Mesenchymal stem cell (in vitro differentiated cells and primary cell): ENCODE data around the gene KCNN2.

Source experiments
- DNase-seq: peaks from one replicate; pipeline ENCODE4 v3.0.0-alpha.2; 2013
- H2AFZ ChIP-seq: one replicate; pipeline ENCODE4 v1.6.1; 2013; ENCODE audit warnings: low read depth, mild to moderate bottlenecking, control low read depth, inconsistent platforms, low read length, moderate library complexity
- H2AK5ac ChIP-seq: 2 replicates; pipeline ENCODE4 v1.6.1; 2013; ENCODE audit warnings: low read length, moderate library complexity, mild to moderate bottlenecking, inconsistent platforms; ENCODE audit not compliant: severe bottlenecking
- H2BK120ac ChIP-seq: one replicate; pipeline ENCODE4 v1.6.1; 2013; ENCODE audit warnings: low read depth, mild to moderate bottlenecking, inconsistent platforms, low read length, moderate library complexity
- H2BK12ac ChIP-seq, 2 experiments: one replicate each; pipeline ENCODE4 v1.6.1; 2013; ENCODE audit warnings: inconsistent platforms in 2 of 2, low read length in 2 of 2, mild to moderate bottlenecking in 2 of 2, moderate library complexity in 2 of 2, control low read depth in 1 of 2
- H2BK15ac ChIP-seq: one replicate; pipeline ENCODE4 v1.6.1; 2013; ENCODE audit warnings: mild to moderate bottlenecking, low read depth, inconsistent platforms; ENCODE audit not compliant: poor library complexity, severe bottlenecking
- H2BK5ac ChIP-seq: 2 replicates; pipeline ENCODE4 v1.6.1; 2013; ENCODE audit warnings: low read depth, mild to moderate bottlenecking, low read length, control low read depth, inconsistent platforms; ENCODE audit not compliant: poor library complexity, severe bottlenecking
- H3K14ac ChIP-seq, 2 experiments: one replicate each; pipeline ENCODE4 v1.6.1; 2013; ENCODE audit warnings: inconsistent platforms in 2 of 2, low read length in 2 of 2, control low read depth in 1 of 2, mild to moderate bottlenecking in 1 of 2, moderate library complexity in 1 of 2
- H3K18ac ChIP-seq, 2 experiments: one replicate each; pipeline ENCODE4 v1.6.1; 2013; ENCODE audit warnings: inconsistent platforms in 2 of 2, low read length in 2 of 2, control low read depth in 1 of 2, low read depth in 1 of 2, mild to moderate bottlenecking in 1 of 2
- H3K23ac ChIP-seq, 2 experiments: one replicate each; pipeline ENCODE4 v1.6.1; 2013; ENCODE audit warnings: inconsistent platforms in 2 of 2, low read length in 2 of 2, mild to moderate bottlenecking in 2 of 2, moderate library complexity in 2 of 2, control low read depth in 1 of 2
- H3K27ac ChIP-seq: 2 replicates; pipeline ENCODE4 v1.5.1; 2013; ENCODE audit warnings: mild to moderate bottlenecking, moderate library complexity, low read length, control low read depth, inconsistent platforms; ENCODE audit not compliant: poor library complexity, severe bottlenecking
- H3K27me3 ChIP-seq, 2 experiments: 2 replicates each; pipeline versions ENCODE4 v1.6.1 to v1.7.0; 2013; ENCODE audit warnings: low read length in 2 of 2, mild to moderate bottlenecking in 2 of 2, moderate library complexity in 2 of 2, control low read depth in 1 of 2, inconsistent platforms in 1 of 2; ENCODE audit not compliant: control insufficient read depth in 1 of 2, insufficient read depth in 1 of 2
- H3K36me3 ChIP-seq, 2 experiments: 2 replicates each; pipeline versions ENCODE4 v1.6.1 to v1.7.0; 2013; ENCODE audit warnings: low read length in 2 of 2, control low read depth in 1 of 2, inconsistent platforms in 1 of 2, low read depth in 1 of 2, mild to moderate bottlenecking in 1 of 2; ENCODE audit not compliant: insufficient read depth in 2 of 2, control insufficient read depth in 1 of 2
- H3K4ac ChIP-seq, 2 experiments: one replicate each; pipeline ENCODE4 v1.6.1; 2013; ENCODE audit warnings: inconsistent platforms in 2 of 2, low read length in 2 of 2, mild to moderate bottlenecking in 2 of 2, moderate library complexity in 2 of 2, control low read depth in 1 of 2, low read depth in 1 of 2
- H3K4me1 ChIP-seq: 2 replicates; pipeline ENCODE4 v1.6.1; 2013; ENCODE audit warnings: low read depth, low read length, control low read depth; ENCODE audit not compliant: control insufficient read depth, insufficient read depth
- H3K4me2 ChIP-seq: 2 replicates; pipeline ENCODE4 v1.6.1; 2013; ENCODE audit warnings: low read length, mild to moderate bottlenecking, inconsistent platforms; ENCODE audit not compliant: poor library complexity, severe bottlenecking
- H3K4me3 ChIP-seq, 2 experiments: 2 replicates each; pipeline versions ENCODE4 v1.5.1 to v1.7.0; 2013; ENCODE audit warnings: low read length in 2 of 2, mild to moderate bottlenecking in 2 of 2, control low read depth in 1 of 2, low read depth in 1 of 2; ENCODE audit not compliant: insufficient read depth in 1 of 2
- H3K79me1 ChIP-seq: replicated peaks from 2 replicates; pipeline ENCODE4 v1.6.1; 2013; ENCODE audit warnings: mild to moderate bottlenecking, control low read depth, low read length, inconsistent platforms; ENCODE audit not compliant: poor library complexity, severe bottlenecking
- H3K9ac ChIP-seq: 2 replicates; pipeline ENCODE4 v1.7.0; 2013; ENCODE audit warnings: mild to moderate bottlenecking, low read length, moderate library complexity
- H3K9me3 ChIP-seq: 2 replicates; pipeline ENCODE4 v1.7.0; 2013; ENCODE audit warnings: mild to moderate bottlenecking, low read length; ENCODE audit not compliant: control insufficient read depth
- H4K8ac ChIP-seq: one replicate; pipeline ENCODE4 v1.6.1; 2013; ENCODE audit warnings: inconsistent platforms, mild to moderate bottlenecking, low read length, moderate library complexity
- H4K91ac ChIP-seq: one replicate; pipeline ENCODE4 v1.6.1; 2013; ENCODE audit warnings: mild to moderate bottlenecking, low read length, inconsistent platforms
- WGBS: methylation state at CpG from one replicate; pipeline ENCODE4 v1.1.7; 2013; ENCODE audit warnings: mixed read lengths; 5-methylcytosine and 5-hydroxymethylcytosine counted together

KCNN2 gene

GRCh38 chr5:114500756-114501155 lies 138.9 kb downstream of the KCNN2 start:
- Histone ChIP-seq H2AK5ac (no peak overlapping the region), H2AFZ (no peak overlapping the region), H3K9ac (no peak overlapping the region), H3K79me1 (no peaks in the 10 kb centered on the region), H3K27me3 (no peaks in the 10 kb centered on the region), H3K9me3 (no peaks in the 10 kb centered on the region), H2BK120ac (no peak overlapping the region), H3K36me3 (no peaks in the 10 kb centered on the region), H3K4me3 (no peak overlapping the region), H3K27ac (no peak overlapping the region), H3K18ac (no peak overlapping the region), H4K8ac (no peak overlapping the region), H3K4ac (no peak overlapping the region), H3K4me2 (no peak overlapping the region), H4K91ac (no peak overlapping the region), H2BK12ac (no peak overlapping the region), H2BK5ac (no peak overlapping the region), H3K23ac (no peak overlapping the region), H3K4me1 (no peaks in the 10 kb centered on the region), H3K14ac (no peak overlapping the region), H2BK15ac (no peak overlapping the region)
- WGBS, result 90% methylated on average over 4 of the region's 4 CpGs
- DNase-seq, result no peak

GRCh38 chr5:114504560-114504959 lies 142.7 kb downstream of the KCNN2 start:
- Histone ChIP-seq H3K27ac (no peak overlapping the region), H3K9me3 (no peaks in the 10 kb centered on the region), H4K8ac (no peak overlapping the region), H3K4ac (no peak overlapping the region), H2BK12ac (no peak overlapping the region), H3K79me1 (no peaks in the 10 kb centered on the region), H2AFZ (no peak overlapping the region), H2BK15ac (no peak overlapping the region), H3K23ac (no peak overlapping the region), H2BK5ac (no peak overlapping the region), H3K18ac (no peak overlapping the region), H2AK5ac (no peak overlapping the region), H2BK120ac (no peak overlapping the region), H3K4me3 (no peak overlapping the region), H3K14ac (no peak overlapping the region), H3K4me1 (no peaks in the 10 kb centered on the region), H3K36me3 (no peaks in the 10 kb centered on the region), H3K9ac (no peak overlapping the region), H3K4me2 (no peak overlapping the region), H3K27me3 (no peaks in the 10 kb centered on the region), H4K91ac (no peak overlapping the region)
- 90% methylated on average over 6 of the region's 9 CpGs for WGBS
- DNase-seq, result no peak

GRCh38 chr5:114524221-114524620 lies 162.4 kb downstream of the KCNN2 start:
- no peak overlapping the region for H3K9ac ChIP-seq
- no peaks in the 10 kb centered on the region for H3K36me3 ChIP-seq
- H2AK5ac ChIP-seq, result no peak overlapping the region
- H2BK5ac ChIP-seq, result no peak overlapping the region
- no peaks in the 10 kb centered on the region for H3K27me3 ChIP-seq
- H3K27ac ChIP-seq, result no peak overlapping the region
- no peak for DNase-seq
- H3K18ac ChIP-seq, result no peak overlapping the region
- H2AFZ ChIP-seq, result no peak overlapping the region
- H3K23ac ChIP-seq, result no peak overlapping the region
- H3K4ac ChIP-seq, result no peak overlapping the region
- H3K14ac ChIP-seq, result no peak overlapping the region
- no peak overlapping the region for H4K91ac ChIP-seq
- no peak overlapping the region for H3K4me2 ChIP-seq
- H3K79me1 ChIP-seq, result no peaks in the 10 kb centered on the region
- no peak overlapping the region for H2BK12ac ChIP-seq
- no peaks in the 10 kb centered on the region for H3K4me1 ChIP-seq
- no peak overlapping the region for H2BK15ac ChIP-seq
- no peak overlapping the region for H4K8ac ChIP-seq
- no peaks in the 10 kb centered on the region for H3K9me3 ChIP-seq
- no peak overlapping the region for H2BK120ac ChIP-seq
- H3K4me3 ChIP-seq, result no peak overlapping the region
- WGBS, result 70% methylated on average over 1 of the region's 1 CpG

GRCh38 chr5:114544561-114544960 lies 182.7 kb downstream of the KCNN2 start:
- 65% methylated on average over 1 of the region's 1 CpG for WGBS
- DNase-seq, result no peak

More at GRCh38 chr5:114544561-114544960, 182.7 kb downstream of the KCNN2 start:
- H2BK12ac ChIP-seq, result no peak overlapping the region
- H3K18ac ChIP-seq, result no peak overlapping the region
- H3K4me3 ChIP-seq, result no peak overlapping the region
- H4K8ac ChIP-seq, result no peak overlapping the region
- H3K79me1 ChIP-seq, result no peaks in the 10 kb centered on the region
- no peak overlapping the region for H3K9ac ChIP-seq
- no peak overlapping the region for H3K14ac ChIP-seq
- no peak overlapping the region for H3K23ac ChIP-seq
- H2BK5ac ChIP-seq, result no peak overlapping the region
- H3K27ac ChIP-seq, result no peak overlapping the region
- no peaks in the 10 kb centered on the region for H3K27me3 ChIP-seq
- H3K4me2 ChIP-seq, result no peak overlapping the region
- H2BK15ac ChIP-seq, result no peak overlapping the region
- H3K9me3 ChIP-seq, result peaks cover 3% of the 10 kb centered on the region
- no peak overlapping the region for H2AFZ ChIP-seq
- no peak overlapping the region for H4K91ac ChIP-seq
- no peak overlapping the region for H2BK120ac ChIP-seq
- no peaks in the 10 kb centered on the region for H3K4me1 ChIP-seq
- H2AK5ac ChIP-seq, result no peak overlapping the region
- no peak overlapping the region for H3K4ac ChIP-seq
- H3K36me3 ChIP-seq, result no peaks in the 10 kb centered on the region
